HG03175 (cell line): ENCODE data around the gene FKBP3.

Experiments used
- ATAC-seq: cut with Tn5 transposase; IDR thresholded peaks from one replicate; pipeline ENCODE4 v1.9.1; 2021; ENCODE audit warnings: mild to moderate bottlenecking, moderate library complexity; ENCODE audit not compliant: unreplicated experiment

FKBP3 gene

GRCh38 chr14:45065956-45066355, 68.3 kb downstream of the FKBP3 start:
- no peak for ATAC-seq
